Sigmoid colon (tissue), 7 donors: ENCODE data around the gene TBC1D22A. TPM values are rescaled to one million over a fixed set of nuclear protein-coding genes. Genes with fewer than 3 reads are reported as not detected.

Experiments
- DNase-seq: peaks from one replicate; pipeline ENCODE4 v3.0.0-alpha.2; 2019
- H3K27ac ChIP-seq, 4 donors: fragments of 200-600 bp; sonication (generic); one replicate each; pipeline ENCODE4 v1.5.1; 2016 to 2019; ENCODE audit warnings: mild to moderate bottlenecking in 1 of 4
- H3K27me3 ChIP-seq, 3 donors: fragments of 200-600 bp; sonication (generic); one replicate each; pipeline ENCODE4 v1.5.1; 2019; ENCODE audit warnings: mild to moderate bottlenecking in 1 of 3
- H3K36me3 ChIP-seq, 4 donors: fragments of 200-600 bp; sonication (generic); one replicate each; pipeline ENCODE4 v1.5.1; 2016 to 2019
- H3K4me1 ChIP-seq, 4 donors: fragments of 200-600 bp; sonication (generic); one replicate each; pipeline ENCODE4 v1.5.1; 2017 to 2019
- H3K4me3 ChIP-seq, 4 donors: fragments of 200-600 bp; sonication (generic); one replicate each; pipeline ENCODE4 v1.5.1; 2017 to 2019; ENCODE audit warnings: mild to moderate bottlenecking in 2 of 4, moderate library complexity in 1 of 4
- H3K9me3 ChIP-seq, 4 donors: fragments of 200-600 bp in 3 of 4; sonication (generic) in 3 of 4; one replicate each; pipeline versions ENCODE4 v1.5.1 to v1.6.1; 2013 to 2019
- EP300 ChIP-seq, 4 donors: sonication (generic); formaldehyde crosslinking; IDR thresholded peaks; one replicate each; pipeline ENCODE4 v1.6.1; 2017; ENCODE audit warnings: antibody characterized with exemption in 4 of 4
- POLR2A ChIP-seq, 2 donors: fragments of 450-650 bp; IDR thresholded peaks; one replicate each; pipeline ENCODE4 v1.6.1; 2016; ENCODE audit warnings: antibody characterized with exemption in 2 of 2, mild to moderate bottlenecking in 2 of 2, moderate library complexity in 2 of 2
- POLR2AphosphoS5 ChIP-seq, 4 donors: sonication (generic); formaldehyde crosslinking; IDR thresholded peaks; one replicate each; pipeline ENCODE4 v1.6.1; 2017; ENCODE audit warnings: antibody characterized with exemption in 4 of 4
- WGBS, 2 donors: extraction: QIAGEN DNeasy Blood & Tissue Kit; methylation state at CpG; one replicate each; pipeline ENCODE4 v1.1.7; 2013; 5-methylcytosine and 5-hydroxymethylcytosine counted together
- intact Hi-C: fragments of 100-400 bp; cut with DNase I; formaldehyde crosslinking; loops from one replicate; pipeline ENCODE4 v1.15.1; 2023
- polyA plus RNA-seq, 3 donors: library from polyadenylated mRNA; stranded (reverse); fragments of 200-250 nt; gene quantifications; one replicate each; pipeline ENCODE4 v1.2.3, GENCODE V29; 2013
- total RNA-seq, 4 donors: library from RNA; depleted of rRNA; stranded (reverse); fragments of >200 nt; gene quantifications; one replicate each; pipeline ENCODE4 v1.1.0, GENCODE V29; 2016
- TF ChIP-seq, protein P1 (sequence below), 4 experiments: fragments of 450-650 bp in 3 of 4; fragments of 200-600 bp in 1 of 4; IDR thresholded peaks; one replicate each; pipeline ENCODE4 v1.5.1; 2016 to 2019; ENCODE audit warnings: antibody characterized with exemption in 4 of 4, mild to moderate bottlenecking in 3 of 4, moderate library complexity in 2 of 4
- donor health status: healthy with polysubstance abuse.
- donor health status: Bipolar disorder and iron deficiency.
- donor health status: healthy.

TBC1D22A gene
- total and polyA plus RNA-seq, 7 donors: 13.6 to 34.6 (median 14.3) TPM

DNA sequence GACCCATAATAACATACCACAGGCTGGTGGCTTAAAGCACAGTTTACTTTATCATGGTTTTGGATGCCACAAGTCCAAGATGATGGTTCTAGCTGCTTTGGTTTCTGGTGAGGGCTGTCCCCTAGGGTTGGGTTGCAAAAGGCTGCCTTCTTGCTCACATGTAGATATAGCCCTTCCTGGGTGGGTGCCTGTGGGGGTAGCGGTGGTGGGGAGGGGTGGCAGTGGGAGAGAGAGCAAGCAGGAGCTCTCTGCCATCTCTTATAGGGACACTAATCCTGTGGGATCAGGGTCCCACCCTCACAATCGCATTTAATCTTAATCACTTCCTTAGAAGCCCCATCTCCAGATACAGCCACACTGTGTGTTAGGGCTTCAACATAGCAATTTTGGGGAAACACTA lies 245.0 kb downstream of the TBC1D22A start:
- Histone ChIP-seq H3K4me1 (peaks cover 0 to 8% (median 0%) of the 10 kb centered on the region in 4 donors), H3K9me3 (no peaks in the 10 kb centered on the region), H3K27me3 (no peaks in the 10 kb centered on the region), H3K27ac (no peak overlapping the region), H3K36me3 (peaks cover 0 to 17% (median 1%) of the 10 kb centered on the region in 4 donors), H3K4me3 (no peak overlapping the region)
- peak; percentile 52 for DNase-seq
- WGBS, 2 donors: 98 to 99% methylated on average over 2 of the region's 2 CpGs
- no peak for TF ChIP-seq EP300 (IDR thresholded peaks at IDR 0.05)
- TF ChIP-seq, protein P1, sequence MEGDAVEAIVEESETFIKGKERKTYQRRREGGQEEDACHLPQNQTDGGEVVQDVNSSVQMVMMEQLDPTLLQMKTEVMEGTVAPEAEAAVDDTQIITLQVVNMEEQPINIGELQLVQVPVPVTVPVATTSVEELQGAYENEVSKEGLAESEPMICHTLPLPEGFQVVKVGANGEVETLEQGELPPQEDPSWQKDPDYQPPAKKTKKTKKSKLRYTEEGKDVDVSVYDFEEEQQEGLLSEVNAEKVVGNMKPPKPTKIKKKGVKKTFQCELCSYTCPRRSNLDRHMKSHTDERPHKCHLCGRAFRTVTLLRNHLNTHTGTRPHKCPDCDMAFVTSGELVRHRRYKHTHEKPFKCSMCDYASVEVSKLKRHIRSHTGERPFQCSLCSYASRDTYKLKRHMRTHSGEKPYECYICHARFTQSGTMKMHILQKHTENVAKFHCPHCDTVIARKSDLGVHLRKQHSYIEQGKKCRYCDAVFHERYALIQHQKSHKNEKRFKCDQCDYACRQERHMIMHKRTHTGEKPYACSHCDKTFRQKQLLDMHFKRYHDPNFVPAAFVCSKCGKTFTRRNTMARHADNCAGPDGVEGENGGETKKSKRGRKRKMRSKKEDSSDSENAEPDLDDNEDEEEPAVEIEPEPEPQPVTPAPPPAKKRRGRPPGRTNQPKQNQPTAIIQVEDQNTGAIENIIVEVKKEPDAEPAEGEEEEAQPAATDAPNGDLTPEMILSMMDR (IDR thresholded peaks at IDR 0.05): no peak
- no peak for TF ChIP-seq POLR2A (IDR thresholded peaks at IDR 0.05)
- no peak for TF ChIP-seq POLR2AphosphoS5 (IDR thresholded peaks at IDR 0.05)
- intact Hi-C loops: no loop called here

DNA sequence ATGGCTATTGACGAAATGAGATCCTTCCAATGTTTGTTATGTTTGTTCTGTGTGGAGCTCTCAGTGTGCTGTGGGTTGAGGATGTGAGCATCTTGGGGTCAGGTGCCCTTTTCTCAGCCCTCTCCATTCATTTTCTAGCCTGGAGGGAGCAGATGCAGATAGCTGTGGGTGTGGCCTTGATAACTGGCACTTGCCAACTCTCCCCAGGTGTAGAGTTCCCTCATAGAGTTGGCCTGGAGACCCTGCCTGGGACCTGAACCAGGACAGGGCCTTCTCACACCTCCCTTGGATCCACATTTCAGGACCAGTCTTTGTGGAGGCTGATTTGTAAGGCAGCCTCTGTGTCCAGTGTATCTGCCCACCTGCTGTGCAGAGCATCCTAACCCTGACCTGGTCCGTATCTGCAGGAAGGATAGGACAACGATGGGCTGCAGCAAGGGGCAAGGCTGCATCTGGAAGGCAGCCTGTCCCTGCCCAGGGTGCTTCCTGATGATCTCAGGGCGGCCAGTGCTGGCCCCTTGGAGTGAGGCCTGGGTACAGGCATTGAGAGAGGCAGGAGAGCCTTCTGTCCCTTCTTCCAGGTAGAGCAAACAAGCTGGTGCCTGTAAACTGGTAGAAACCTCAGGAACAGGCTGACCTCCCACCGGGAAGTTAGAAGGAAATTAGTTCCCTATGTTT lies 245.9 kb downstream of the TBC1D22A start:
- 96 to 97% methylated on average over 5 of the region's 5 CpGs for WGBS, 2 donors
- no peaks in the 10 kb centered on the region for H3K9me3 ChIP-seq
- intact Hi-C loops: no loop called here
- no peak overlapping the region for H3K27ac ChIP-seq
- no peak for TF ChIP-seq EP300 (IDR thresholded peaks at IDR 0.05)
- no peak for TF ChIP-seq POLR2A (IDR thresholded peaks at IDR 0.05)
- TF ChIP-seq, protein P1 (IDR thresholded peaks at IDR 0.05): no peak
- TF ChIP-seq POLR2AphosphoS5 (IDR thresholded peaks at IDR 0.05): no peak
- DNase-seq: peak; percentile 22
- peaks cover 0 to 17% (median 1%) of the 10 kb centered on the region in 4 donors for H3K36me3 ChIP-seq
- H3K4me3 ChIP-seq: no peak overlapping the region
- H3K27me3 ChIP-seq: no peaks in the 10 kb centered on the region
- peaks cover 0 to 8% (median 0%) of the 10 kb centered on the region in 4 donors for H3K4me1 ChIP-seq

DNA sequence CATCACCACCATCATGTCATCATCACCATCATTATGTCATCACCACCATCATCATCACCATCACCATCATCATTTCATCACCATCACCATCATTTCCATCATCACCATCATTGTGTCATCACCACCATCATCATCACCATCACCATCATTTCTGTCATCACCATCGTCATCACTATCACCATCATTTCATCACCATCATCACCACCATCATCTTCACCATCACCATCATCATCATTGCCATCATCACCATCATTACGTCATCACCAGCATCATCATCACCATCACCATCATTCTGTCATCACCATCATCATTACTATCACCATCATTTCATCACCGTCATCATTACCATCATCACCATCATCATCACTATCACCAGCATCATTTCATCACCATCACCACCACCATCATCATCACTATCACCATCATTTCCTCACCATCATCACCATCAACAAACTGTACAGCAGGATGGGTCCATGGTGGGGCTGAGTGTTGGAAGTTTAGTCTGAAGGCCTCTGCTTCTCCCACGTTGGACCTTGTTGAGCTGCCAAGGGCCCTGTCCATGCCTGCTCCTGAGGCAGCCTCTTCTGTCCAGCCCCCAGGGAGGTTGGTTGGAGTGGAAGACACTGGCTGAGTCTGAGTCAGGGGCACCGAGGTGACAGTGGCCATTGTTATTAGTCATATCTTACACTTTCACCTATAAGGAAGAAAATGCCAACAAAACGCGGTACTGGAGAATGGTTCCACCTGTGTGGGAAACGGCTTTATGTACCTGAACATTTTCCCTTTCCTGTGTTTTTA lies 247.1 kb downstream of the TBC1D22A start:
- H3K4me1 ChIP-seq: peaks cover 0 to 8% (median 0%) of the 10 kb centered on the region in 4 donors
- H3K36me3 ChIP-seq: peaks cover 0 to 17% (median 1%) of the 10 kb centered on the region in 4 donors
- H3K27me3 ChIP-seq: no peaks in the 10 kb centered on the region
- intact Hi-C loops: no loop called here
- no peak overlapping the region for H3K27ac ChIP-seq
- TF ChIP-seq POLR2A (IDR thresholded peaks at IDR 0.05): no peak
- no peak for TF ChIP-seq POLR2AphosphoS5 (IDR thresholded peaks at IDR 0.05)
- TF ChIP-seq, protein P1 (IDR thresholded peaks at IDR 0.05): no peak
- TF ChIP-seq EP300 (IDR thresholded peaks at IDR 0.05): no peak
- H3K4me3 ChIP-seq: no peak overlapping the region
- DNase-seq: peak; percentile 52
- WGBS, 2 donors: 59 to 86% methylated on average over 8 of the region's 8 CpGs
- no peaks in the 10 kb centered on the region for H3K9me3 ChIP-seq

DNA sequence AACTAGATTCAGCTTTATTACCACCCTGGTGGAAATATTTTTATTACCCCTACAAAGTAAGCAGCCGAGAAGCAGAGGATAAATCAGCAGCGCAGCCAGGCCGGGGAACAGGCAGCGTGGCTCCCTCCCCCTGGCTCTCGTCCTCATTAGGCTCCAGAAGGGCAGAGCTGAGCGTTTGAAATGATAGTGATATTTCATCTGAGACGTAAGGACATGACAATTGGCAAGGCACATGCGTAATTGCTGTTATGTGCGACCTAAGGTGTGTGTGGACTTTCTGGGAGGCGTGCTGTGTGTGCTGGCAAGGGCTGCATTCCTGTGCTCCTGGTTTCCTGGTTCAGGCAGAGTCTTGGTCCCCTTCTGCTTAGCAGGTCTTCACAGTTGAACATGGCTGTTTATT lies 247.8 kb downstream of the TBC1D22A start:
- Histone ChIP-seq H3K36me3 (peaks cover 0 to 17% (median 1%) of the 10 kb centered on the region in 4 donors), H3K27me3 (no peaks in the 10 kb centered on the region), H3K4me1 (peaks cover 0 to 8% (median 0%) of the 10 kb centered on the region in 4 donors), H3K4me3 (no peak overlapping the region), H3K9me3 (no peaks in the 10 kb centered on the region), H3K27ac (no peak overlapping the region)
- intact Hi-C loops: no loop called here
- DNase-seq: no peak
- no peak for TF ChIP-seq POLR2A (IDR thresholded peaks at IDR 0.05)
- TF ChIP-seq EP300 (IDR thresholded peaks at IDR 0.05): no peak
- TF ChIP-seq, protein P1 (IDR thresholded peaks at IDR 0.05): no peak
- no peak for TF ChIP-seq POLR2AphosphoS5 (IDR thresholded peaks at IDR 0.05)
- 20 to 77% methylated on average over 10 of the region's 10 CpGs for WGBS, 2 donors
